ENCODE measurements around the gene MYNN. TPM values are rescaled to one million over a fixed set of nuclear protein-coding genes. Genes with fewer than 3 reads are reported as not detected.

MYNN gene
- total and polyA plus RNA-seq, 4 donors = 4.2 to 11.6 (median 9.1) TPM

- Histone ChIP-seq H3K27ac (ENCODE audit: low read depth in 1 of 2, low read length in 2 of 2) (no peak overlapping the region), H3K27me3 (ENCODE audit: control insufficient read depth in 4 of 4, insufficient read depth in 4 of 4, low read length in 3 of 4) (no peaks in the 10 kb centered on the region), H3K4me3 (ENCODE audit: low read depth in 1 of 3, low read length in 3 of 3) (no peak overlapping the region), H3K9me3 (ENCODE audit: control insufficient read depth in 4 of 4, low read length in 3 of 4) (no peaks in the 10 kb centered on the region), H3K4me1 (ENCODE audit: control insufficient read depth in 4 of 4, insufficient read depth in 4 of 4, low read length in 3 of 4) (no peaks in the 10 kb centered on the region), H3K36me3 (ENCODE audit: control insufficient read depth in 4 of 4, insufficient read depth in 3 of 4, low read depth in 1 of 4, low read length in 3 of 4) (no peaks in the 10 kb centered on the region), H3K9ac (ENCODE audit: low read depth in 1 of 2, low read length in 2 of 2) (no peak overlapping the region)
- 73% methylated on average over 1 of the region's 1 CpG for WGBS
- TF ChIP-seq ATF3 (IDR thresholded peaks at IDR 0.05) (no peak), FOXA2 (IDR thresholded peaks at IDR 0.05) (no peak), REST (IDR thresholded peaks at IDR 0.05) (no peak), RXRA (IDR thresholded peaks at IDR 0.05) (no peak), RAD21 (IDR thresholded peaks at IDR 0.05) (no peak), FOXA1 (IDR thresholded peaks at IDR 0.05) (no peak), HNF4G (IDR thresholded peaks at IDR 0.05) (no peak), SP1 (IDR thresholded peaks at IDR 0.05) (no peak), NR2F2 (IDR thresholded peaks at IDR 0.05) (no peak), MAX (IDR thresholded peaks at IDR 0.05) (no peak), ZBTB33 (IDR thresholded peaks at IDR 0.05) (no peak), YY1 (IDR thresholded peaks at IDR 0.05) (no peak), EGR1 (IDR thresholded peaks at IDR 0.05; ENCODE audit: low read depth in 2 of 2) (no peak), GABPA (IDR thresholded peaks at IDR 0.05 in 1 of 2, conservative IDR thresholded peaks at IDR 0.05 in 1 of 2) (no peak), CTCF (IDR thresholded peaks at IDR 0.05; ENCODE audit: low read depth, low read length, missing input control) (no peak), TAF1 (conservative IDR thresholded peaks at IDR 0.05) (no peak), HNF4A (conservative IDR thresholded peaks at IDR 0.05) (no peak), JUND (IDR thresholded peaks at IDR 0.05) (no peak)
- no peak for DNase-seq (ENCODE audit: low spot score)
Observed at GRCh38 chr3:169835533-169835932, 62.3 kb downstream of the MYNN start.

All from liver (tissue), 9 donors.